ENCODE measurements around the gene CBX7.

DNA sequence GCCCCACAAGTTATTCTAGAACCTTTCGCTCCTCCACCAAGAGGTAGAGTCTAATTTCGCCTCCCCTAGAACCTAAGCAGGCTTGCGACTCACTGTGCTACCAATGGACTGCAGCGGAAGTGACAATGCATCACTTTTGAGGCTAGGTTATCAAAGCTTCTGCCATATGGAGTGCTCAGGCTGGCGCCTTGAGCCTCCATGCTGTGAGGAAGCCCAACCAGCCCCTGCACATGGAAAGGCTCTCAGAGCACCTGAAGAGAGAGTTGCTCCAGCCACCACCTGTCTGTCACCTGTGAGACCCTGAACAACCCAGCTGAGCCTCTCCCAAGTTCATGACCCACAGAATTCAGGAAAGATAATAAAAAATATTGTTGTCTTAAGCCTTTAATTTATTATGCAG lies 29.3 kb upstream of the CBX7 start:
- TF ChIP-seq EZH2 (IDR thresholded peaks at IDR 0.05; ENCODE audit: insufficient read depth, poor library complexity, severe bottlenecking) (no peak), EZH2phosphoT487 (IDR thresholded peaks at IDR 0.05; ENCODE audit: insufficient read depth, low read depth) (no peak)
